ENCODE results near the gene FHIT. TPM values are rescaled to one million over a fixed set of nuclear protein-coding genes. Genes with fewer than 3 reads are reported as not detected.
A peak's percentile ranks its signal among the peaks of the same experiment; 100 is the strongest.

Gene FHIT
- total RNA-seq, 2 experiments from 2014 or later, result 9.6 to 9.7 TPM

DNA sequence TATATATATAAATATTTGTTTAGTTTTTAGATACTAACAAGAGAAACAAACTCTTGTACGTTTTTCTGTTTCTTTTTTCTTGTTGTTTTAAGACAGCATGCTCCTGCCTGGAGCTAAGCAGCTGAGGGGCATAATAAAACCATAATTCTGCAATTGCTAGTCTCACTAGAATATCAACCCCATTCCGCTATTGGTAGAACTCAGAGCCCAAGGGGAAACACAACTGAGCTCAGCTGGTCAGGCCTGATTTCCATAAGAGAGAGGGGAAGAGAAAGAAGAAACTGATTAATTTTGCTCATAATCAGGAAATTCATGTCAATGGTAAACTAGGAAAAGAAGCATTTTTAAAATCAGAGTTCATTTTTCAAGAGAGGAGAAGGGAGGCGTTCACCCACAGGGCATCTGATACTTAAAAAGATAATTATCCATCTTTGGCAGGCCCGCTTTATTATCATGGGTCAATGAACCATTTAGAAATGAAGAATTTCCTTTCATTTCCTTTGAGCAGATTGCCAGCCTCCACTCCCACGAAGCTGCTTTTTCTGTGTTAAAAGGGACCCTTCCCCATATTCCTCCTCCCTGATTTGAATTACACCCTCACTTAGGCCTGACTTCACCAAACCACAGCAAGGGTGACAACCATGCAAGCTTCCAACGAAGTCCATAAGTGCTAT is 1236.1 kb downstream of the FHIT start:
- Mint-ChIP-seq H3K9me3 (peaks cover 14% of the 10 kb centered on the region), H3K27me3 (no peaks in the 10 kb centered on the region), H3K27ac (no peak overlapping the region), H3K4me3 (no peak overlapping the region), H3K4me1 (peaks cover 55% of the 10 kb centered on the region), H3K36me3 (ENCODE audit: low read depth) (peaks cover 43% of the 10 kb centered on the region)
- ChIA-PET POLR2A (no interaction called here), CTCF (no interaction called here)
- DNase-seq, result no peak

DNA sequence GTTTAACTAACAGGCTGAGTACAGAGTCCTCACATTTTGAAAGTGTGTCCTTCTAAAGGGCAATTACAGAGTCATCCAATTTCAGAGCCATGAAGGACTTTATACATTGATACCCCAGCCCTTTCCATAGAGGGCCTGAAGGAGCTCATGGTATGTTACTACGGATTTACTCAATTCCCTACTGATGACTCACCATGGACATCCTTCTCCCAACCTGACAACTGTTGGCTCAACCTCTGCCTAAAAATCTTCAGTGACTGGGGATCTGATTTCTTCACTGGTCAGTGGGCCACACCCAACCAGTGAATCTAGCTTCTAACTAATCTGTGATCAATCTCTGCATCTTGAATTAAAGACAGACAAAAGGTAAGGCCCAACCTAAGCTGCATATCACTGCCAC is 1238.0 kb downstream of the FHIT start:
- DNase-seq, result no peak
- Mint-ChIP-seq H3K4me1 (peaks cover 60% of the 10 kb centered on the region), H3K9me3 (peaks cover 12% of the 10 kb centered on the region), H3K4me3 (no peak overlapping the region), H3K27ac (no peak overlapping the region), H3K27me3 (no peaks in the 10 kb centered on the region), H3K36me3 (ENCODE audit: low read depth) (peaks cover 41% of the 10 kb centered on the region)
- POLR2A ChIA-PET, result interaction anchor here (1.1 kb wide), 1 partner anchor 13 kb away, joined by 3 read pairs; no protein-coding TSS in a partner anchor
- CTCF ChIA-PET, result no interaction called here

DNA sequence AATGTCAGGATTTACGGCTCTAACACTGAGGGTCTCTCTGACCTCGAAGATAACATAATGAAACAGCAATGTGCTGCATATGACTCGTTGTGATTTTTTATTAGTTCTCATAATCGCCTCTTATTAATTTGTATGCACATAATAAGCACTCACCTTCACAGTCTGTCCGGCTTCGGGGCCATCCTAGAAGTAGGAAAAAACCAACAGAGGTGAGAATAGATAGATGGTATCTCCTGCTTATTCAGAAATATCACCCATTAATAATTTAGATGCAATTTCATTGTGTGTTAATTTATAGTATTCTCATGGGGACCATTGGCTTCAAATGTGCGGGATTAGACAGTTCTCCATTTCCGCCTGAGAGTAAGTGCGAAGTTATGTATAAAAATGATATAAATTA is 1240.0 kb downstream of the FHIT start:
- H3K27ac Mint-ChIP-seq, result peak overlapping the region; percentile 98
- ChIA-PET POLR2A (interaction anchor here (0.7 to 2.1 kb wide), 9 partner anchors 14 to 75 kb away, joined by 3 to 12 read pairs (median 5); no protein-coding TSS in a partner anchor), CTCF (interaction anchor here (1.3 kb wide), 1 partner anchor 16 kb away, joined by 3 read pairs; no protein-coding TSS in a partner anchor)
- no peak for DNase-seq
- peaks cover 46% of the 10 kb centered on the region for H3K4me1 Mint-ChIP-seq
- H3K27me3 Mint-ChIP-seq, result no peaks in the 10 kb centered on the region
- H3K4me3 Mint-ChIP-seq, result peak overlapping the region; percentile 68
- H3K36me3 Mint-ChIP-seq (ENCODE audit: low read depth), result peaks cover 37% of the 10 kb centered on the region
- H3K9me3 Mint-ChIP-seq, result peaks cover 9% of the 10 kb centered on the region

DNA sequence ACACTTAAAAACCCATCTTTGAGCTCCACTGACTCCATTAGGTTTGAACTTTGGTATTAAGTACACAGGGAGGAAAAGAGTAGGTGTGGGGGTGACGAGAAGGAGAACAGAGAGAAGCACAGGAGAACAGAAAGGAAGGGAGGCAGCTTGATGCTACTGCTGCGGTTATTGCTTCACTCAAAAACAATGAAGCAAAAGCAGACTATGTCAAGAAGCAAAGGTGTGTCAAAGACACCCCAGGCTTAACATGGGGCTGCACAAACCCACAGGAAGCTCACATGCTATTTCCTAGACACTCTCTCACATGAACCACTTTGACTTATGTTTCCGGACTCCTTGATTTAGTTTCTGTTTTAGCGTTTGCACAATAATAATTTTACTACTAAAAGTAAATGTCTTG is 1240.5 kb downstream of the FHIT start:
- Mint-ChIP-seq H3K4me3 (peak overlapping the region; percentile 68), H3K27ac (peak overlapping the region; percentile 98), H3K9me3 (peaks cover 9% of the 10 kb centered on the region), H3K27me3 (no peaks in the 10 kb centered on the region), H3K36me3 (ENCODE audit: low read depth) (peaks cover 37% of the 10 kb centered on the region), H3K4me1 (peaks cover 46% of the 10 kb centered on the region)
- POLR2A ChIA-PET, result interaction anchor here (0.7 to 2.1 kb wide), 13 partner anchors 15 to 85 kb away, joined by 3 to 12 read pairs (median 4); no protein-coding TSS in a partner anchor
- CTCF ChIA-PET, result interaction anchor here (1.1 to 1.3 kb wide), 3 partner anchors 16 to 238 kb away, joined by 3 read pairs; no protein-coding TSS in a partner anchor
- DNase-seq, result peak; percentile 76

DNA sequence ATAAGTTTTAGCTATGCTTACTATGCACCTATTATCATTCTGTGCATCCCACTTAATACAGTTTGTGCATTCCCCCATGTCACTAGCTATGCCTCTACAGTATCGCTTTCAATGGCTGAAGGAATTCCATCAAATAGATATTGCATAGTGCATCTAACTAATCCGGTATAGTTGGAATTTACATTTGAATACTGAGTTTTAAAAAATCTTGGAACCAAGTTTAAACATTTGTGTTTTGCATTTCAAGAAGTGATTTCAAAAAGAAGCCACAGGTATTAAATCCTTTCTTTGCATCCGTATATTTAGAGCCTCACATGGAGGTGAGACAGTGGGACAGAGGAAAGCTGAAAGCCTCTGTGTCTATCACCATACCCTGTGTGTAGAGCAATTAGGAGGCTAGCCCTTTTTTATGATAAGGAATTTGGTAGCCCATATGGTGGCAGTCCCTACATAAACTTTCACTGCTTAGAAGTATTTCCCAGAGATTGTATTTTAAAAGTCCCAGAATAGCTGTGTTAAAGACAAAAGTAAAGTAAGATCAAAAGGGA is 1241.2 kb downstream of the FHIT start:
- peak overlapping the region; percentile 68 for H3K4me3 Mint-ChIP-seq
- H3K36me3 Mint-ChIP-seq (ENCODE audit: low read depth), result peaks cover 32% of the 10 kb centered on the region
- POLR2A ChIA-PET, result interaction anchor here (0.7 to 2.1 kb wide), 12 partner anchors 15 to 86 kb away, joined by 3 to 12 read pairs (median 4); no protein-coding TSS in a partner anchor
- peaks cover 44% of the 10 kb centered on the region for H3K4me1 Mint-ChIP-seq
- CTCF ChIA-PET, result interaction anchor here (0.6 to 1.3 kb wide), 4 partner anchors 15 to 237 kb away, joined by 3 to 4 read pairs (median 3); no protein-coding TSS in a partner anchor
- H3K27ac Mint-ChIP-seq, result peak overlapping the region; percentile 98
- peaks cover 9% of the 10 kb centered on the region for H3K9me3 Mint-ChIP-seq
- DNase-seq, result no peak
- no peaks in the 10 kb centered on the region for H3K27me3 Mint-ChIP-seq

DNA sequence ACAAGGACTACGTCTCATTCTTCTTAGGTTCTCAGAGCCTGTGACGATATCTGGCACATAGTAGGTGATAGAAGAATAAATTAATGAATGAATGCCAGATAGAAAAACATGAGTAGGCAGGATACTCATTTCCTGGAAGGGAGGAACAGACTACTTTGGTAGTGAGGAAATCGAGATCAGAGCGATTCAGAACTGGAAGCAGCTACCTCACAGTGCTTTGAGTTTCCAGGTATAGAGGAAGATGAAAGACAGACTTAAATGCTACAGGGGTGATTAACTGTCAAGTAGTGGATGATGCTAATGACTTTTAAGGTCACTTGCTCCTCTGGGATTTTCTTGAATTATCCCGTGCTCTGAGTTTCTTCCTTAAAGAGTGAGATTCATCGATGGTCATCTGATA is 1249.9 kb downstream of the FHIT start:
- POLR2A ChIA-PET, result no interaction called here
- no peaks in the 10 kb centered on the region for H3K27me3 Mint-ChIP-seq
- peaks cover 10% of the 10 kb centered on the region for H3K4me1 Mint-ChIP-seq
- no peak overlapping the region for H3K4me3 Mint-ChIP-seq
- peaks cover 11% of the 10 kb centered on the region for H3K36me3 Mint-ChIP-seq (ENCODE audit: low read depth)
- no peaks in the 10 kb centered on the region for H3K9me3 Mint-ChIP-seq
- CTCF ChIA-PET, result interaction anchor here (0.9 kb wide), 1 partner anchor 144 kb away, joined by 4 read pairs; no protein-coding TSS in a partner anchor
- H3K27ac Mint-ChIP-seq, result no peak overlapping the region
- DNase-seq, result no peak

DNA sequence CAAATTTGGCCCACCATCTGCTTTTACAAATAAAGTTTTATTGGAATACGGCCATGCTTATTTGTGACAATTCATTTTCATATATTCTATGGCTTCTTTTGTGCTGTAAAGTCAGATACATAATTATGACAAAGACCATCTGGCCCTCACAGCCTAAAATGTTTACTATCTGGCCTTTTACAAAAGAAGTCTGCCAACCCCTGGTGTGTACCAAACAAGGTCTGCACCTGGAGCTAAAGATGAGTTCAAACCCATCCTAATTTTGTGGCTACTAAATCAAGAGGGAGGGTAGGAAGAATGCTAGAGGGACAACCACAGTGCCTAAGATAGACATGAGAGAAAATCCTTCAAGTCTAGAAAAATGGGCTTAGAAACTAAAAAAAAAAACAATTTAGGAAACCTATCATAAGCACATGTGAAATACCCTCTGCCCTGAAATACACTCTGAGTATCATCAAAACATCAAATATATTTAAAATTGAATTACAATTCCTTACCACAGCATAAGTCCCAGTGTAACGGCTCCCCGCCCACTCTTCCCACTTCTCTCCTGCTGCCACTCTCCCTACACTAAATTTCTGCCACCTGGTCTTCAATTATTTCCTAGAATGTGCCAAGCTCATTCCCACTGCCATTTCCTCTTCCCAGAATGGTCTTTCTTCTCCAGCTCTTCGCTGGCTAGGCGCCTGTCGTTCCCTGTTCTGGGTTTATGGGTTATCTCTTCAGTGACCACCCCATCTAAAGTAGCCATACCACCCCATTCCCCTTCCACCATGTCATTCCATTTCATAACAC is 1250.7 kb downstream of the FHIT start:
- no peak overlapping the region for H3K4me3 Mint-ChIP-seq
- no peaks in the 10 kb centered on the region for H3K9me3 Mint-ChIP-seq

DNA sequence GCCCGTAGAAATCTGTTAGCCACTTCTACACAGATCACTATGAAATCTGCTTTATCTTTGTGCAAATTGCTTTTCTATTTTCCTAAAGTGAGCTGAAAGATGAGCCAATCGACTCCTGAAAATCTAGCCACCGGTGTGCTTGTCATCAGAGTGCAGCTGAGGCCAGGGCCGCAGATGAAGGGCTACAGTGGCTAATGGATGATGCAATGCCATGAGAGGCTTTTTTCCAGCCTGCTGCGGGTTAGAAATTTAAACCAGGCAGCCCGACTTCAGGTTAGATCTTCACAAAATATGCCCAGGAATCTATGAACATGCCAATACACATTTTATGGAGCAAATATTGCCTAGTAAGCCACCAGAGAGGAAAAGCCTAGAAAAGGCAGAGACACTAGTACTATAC is 1253.2 kb downstream of the FHIT start:
- H3K9me3 Mint-ChIP-seq, result no peaks in the 10 kb centered on the region
- peaks cover 20% of the 10 kb centered on the region for H3K4me1 Mint-ChIP-seq
- DNase-seq, result no peak
- H3K27me3 Mint-ChIP-seq, result no peaks in the 10 kb centered on the region
- H3K4me3 Mint-ChIP-seq, result no peak overlapping the region
- H3K36me3 Mint-ChIP-seq (ENCODE audit: low read depth), result peaks cover 19% of the 10 kb centered on the region
- no peak overlapping the region for H3K27ac Mint-ChIP-seq
- POLR2A ChIA-PET, result no interaction called here
- CTCF ChIA-PET, result no interaction called here

More for the DNA sequence above, 1250.7 kb downstream of the FHIT start:
- ChIA-PET CTCF (interaction anchor here (0.7 kb wide), 1 partner anchor 18 kb away, joined by 3 read pairs; no protein-coding TSS in a partner anchor), POLR2A (interaction anchor here (1.2 kb wide), 1 partner anchor 47 kb away, joined by 3 read pairs; no protein-coding TSS in a partner anchor)
- H3K36me3 Mint-ChIP-seq (ENCODE audit: low read depth), result peaks cover 15% of the 10 kb centered on the region
- DNase-seq, result no peak
- no peaks in the 10 kb centered on the region for H3K27me3 Mint-ChIP-seq
- H3K4me1 Mint-ChIP-seq, result peaks cover 16% of the 10 kb centered on the region
- H3K27ac Mint-ChIP-seq, result no peak overlapping the region

DNA sequence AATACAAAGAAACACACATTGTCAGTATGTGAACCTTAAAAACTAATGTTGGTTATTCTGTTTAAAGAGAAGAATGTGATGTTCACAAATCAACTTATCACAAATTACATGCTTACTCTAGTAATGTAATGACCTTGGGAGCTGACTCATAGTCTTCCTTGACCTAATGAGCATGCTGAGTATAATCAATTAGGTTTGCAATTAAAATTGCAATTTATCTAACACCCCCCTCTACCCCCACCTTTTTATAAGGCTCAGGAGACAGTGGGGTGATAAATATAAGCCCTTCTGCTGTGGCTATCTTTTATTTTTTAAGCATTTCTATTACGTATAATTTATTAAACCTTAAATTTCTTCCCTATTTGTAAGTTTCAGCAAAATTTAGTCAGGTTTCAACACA is 1253.7 kb downstream of the FHIT start:
- H3K4me1 Mint-ChIP-seq, result peaks cover 20% of the 10 kb centered on the region
- no peaks in the 10 kb centered on the region for H3K9me3 Mint-ChIP-seq
- CTCF ChIA-PET, result no interaction called here
- no peak for DNase-seq
- H3K27ac Mint-ChIP-seq, result no peak overlapping the region
- H3K4me3 Mint-ChIP-seq, result no peak overlapping the region
- POLR2A ChIA-PET, result no interaction called here
- H3K36me3 Mint-ChIP-seq (ENCODE audit: low read depth), result peaks cover 19% of the 10 kb centered on the region
- no peaks in the 10 kb centered on the region for H3K27me3 Mint-ChIP-seq

DNA sequence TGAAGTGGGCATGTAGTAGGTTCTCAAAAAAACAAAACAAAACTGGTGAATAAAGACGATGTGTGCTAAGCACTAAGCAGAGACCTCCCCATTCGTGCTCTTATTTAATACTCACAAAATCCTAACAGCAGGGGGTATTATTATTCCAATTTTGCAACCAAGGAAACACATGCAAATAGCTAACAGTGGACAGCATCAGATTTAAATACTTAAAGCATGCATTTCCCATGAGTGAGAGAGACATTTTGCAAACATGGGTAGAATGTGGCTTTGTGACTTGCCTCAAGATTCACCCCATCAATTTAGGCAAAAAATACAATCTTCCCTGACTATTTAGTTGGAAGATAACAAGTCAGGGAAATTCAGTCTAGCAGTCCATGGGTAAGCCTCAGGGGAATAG is 1255.2 kb downstream of the FHIT start:
- DNase-seq, result no peak
- ChIA-PET CTCF (no interaction called here), POLR2A (no interaction called here)
- Mint-ChIP-seq H3K4me1 (peaks cover 10% of the 10 kb centered on the region), H3K27ac (no peak overlapping the region), H3K9me3 (no peaks in the 10 kb centered on the region), H3K27me3 (no peaks in the 10 kb centered on the region), H3K36me3 (ENCODE audit: low read depth) (peaks cover 16% of the 10 kb centered on the region), H3K4me3 (no peak overlapping the region)

DNA sequence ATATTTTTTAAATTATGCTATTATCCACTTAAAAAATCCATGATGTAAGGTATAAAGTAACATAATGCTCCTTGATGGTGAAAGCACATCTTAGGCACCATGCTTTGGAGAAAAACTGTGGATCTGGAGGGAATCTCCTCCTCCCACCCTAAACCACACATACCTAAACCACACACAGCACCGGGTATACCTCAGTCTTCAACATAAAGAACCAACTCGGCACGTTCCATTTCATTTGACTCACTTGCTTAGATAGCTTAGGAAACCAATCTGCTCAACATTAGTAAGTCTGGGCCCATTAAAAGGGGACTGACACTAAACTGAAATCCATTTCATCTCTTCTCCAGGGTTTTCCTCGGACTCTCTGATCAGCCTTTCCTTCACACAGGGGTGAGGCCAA is 1255.7 kb downstream of the FHIT start:
- no peak for DNase-seq
- H3K9me3 Mint-ChIP-seq, result no peaks in the 10 kb centered on the region
- H3K4me3 Mint-ChIP-seq, result no peak overlapping the region
- POLR2A ChIA-PET, result interaction anchor here (1.4 kb wide), 1 partner anchor 15 kb away, joined by 4 read pairs; no protein-coding TSS in a partner anchor
- H3K36me3 Mint-ChIP-seq (ENCODE audit: low read depth), result peaks cover 11% of the 10 kb centered on the region
- CTCF ChIA-PET, result interaction anchor here (1.5 kb wide), 1 partner anchor 15 kb away, joined by 3 read pairs; no protein-coding TSS in a partner anchor
- H3K27me3 Mint-ChIP-seq, result no peaks in the 10 kb centered on the region
- H3K27ac Mint-ChIP-seq, result no peak overlapping the region
- peaks cover 10% of the 10 kb centered on the region for H3K4me1 Mint-ChIP-seq

DNA sequence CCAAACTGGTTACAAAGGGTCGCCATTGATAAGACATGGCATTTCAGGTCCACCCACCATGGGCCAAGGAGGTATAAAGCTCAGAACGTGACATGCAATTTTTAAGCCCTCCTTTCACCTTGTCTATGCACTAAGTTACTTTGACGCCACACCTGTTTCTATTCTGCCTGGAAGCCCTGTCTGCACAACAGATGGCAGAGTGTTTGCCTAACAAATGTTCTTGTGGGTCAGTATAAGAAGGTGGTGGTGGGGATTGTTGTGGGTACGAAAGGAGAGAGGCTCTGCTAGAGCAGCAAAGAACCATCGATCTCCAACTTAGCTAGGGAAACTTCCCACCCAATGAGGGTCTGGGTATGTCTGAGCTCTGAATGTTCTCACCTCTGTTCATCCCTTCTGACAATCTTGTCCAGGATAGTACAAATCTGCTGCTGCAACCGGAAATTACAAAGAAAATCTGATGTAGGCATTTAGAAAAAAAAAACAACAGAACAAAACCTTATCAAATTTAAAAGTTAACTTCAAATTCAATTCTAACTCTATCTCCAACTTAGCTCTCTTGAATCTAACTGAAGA is 1256.4 kb downstream of the FHIT start:
- no peak for DNase-seq
- H3K27ac Mint-ChIP-seq, result no peak overlapping the region
- CTCF ChIA-PET, result interaction anchor here (1.5 kb wide), 1 partner anchor 16 kb away, joined by 3 read pairs; no protein-coding TSS in a partner anchor
- H3K4me3 Mint-ChIP-seq, result no peak overlapping the region
- no peaks in the 10 kb centered on the region for H3K27me3 Mint-ChIP-seq
- H3K9me3 Mint-ChIP-seq, result no peaks in the 10 kb centered on the region
- POLR2A ChIA-PET, result interaction anchor here (1.4 kb wide), 1 partner anchor 16 kb away, joined by 4 read pairs; no protein-coding TSS in a partner anchor
- H3K4me1 Mint-ChIP-seq, result peaks cover 10% of the 10 kb centered on the region
- H3K36me3 Mint-ChIP-seq (ENCODE audit: low read depth), result peaks cover 7% of the 10 kb centered on the region
